ENCODE results near the gene DCC. TPM values are rescaled to one million over a fixed set of nuclear protein-coding genes. Genes with fewer than 3 reads are reported as not detected.

DCC gene
- not detected in 2 replicates for total RNA-seq
- total RNA-seq (2013) = under 0.01 TPM
- not detected in 2 replicates for polyA plus RNA-seq
- not detected in 2 replicates for polyA minus RNA-seq

- 8% methylated on average over 27 of the region's 27 CpGs for WGBS (ENCODE audit: insufficient coverage)
- Histone ChIP-seq H3K4me2 (replicated peaks; ENCODE audit: low read depth, low read length, poor library complexity, severe bottlenecking) (no peak within 1 kb of the TSS), H4K20me1 (ENCODE audit: control insufficient read depth, insufficient read depth, low read length, poor library complexity, severe bottlenecking) (no peaks in the 10 kb centered on the region), H3K9ac (ENCODE audit: low read length) (no peak within 1 kb of the TSS), H3K4me3 (ENCODE audit: control extremely low read depth in 1 of 5, extremely low read depth in 1 of 5, insufficient read depth in 1 of 5, low read depth in 2 of 5, low read length in 4 of 5) (no peak within 1 kb of the TSS), H3K79me2 (ENCODE audit: control insufficient read depth, insufficient read depth, low read length) (no peaks in the 10 kb centered on the region), H3K9me3 (ENCODE audit: control extremely low read depth in 1 of 3, control insufficient read depth in 2 of 3, insufficient read depth in 1 of 3, low read length in 2 of 3) (peaks cover 0 to 21% (median 0%) of the 10 kb centered on the region in 3 donors), H3K27me3 (replicated peaks in 1 of 4; ENCODE audit: control extremely low read depth in 1 of 4, control insufficient read depth in 3 of 4, insufficient read depth in 4 of 4, low read length in 3 of 4) (peaks cover 0 to 25% (median 11%) of the 10 kb centered on the region in 4 experiments), H2AFZ (ENCODE audit: insufficient read depth, low read depth, low read length, poor library complexity, severe bottlenecking) (no peak within 1 kb of the TSS), H3K36me3 (replicated peaks in 1 of 2; ENCODE audit: control extremely low read depth in 1 of 2, control insufficient read depth in 1 of 2, extremely low read depth in 1 of 2, insufficient read depth in 2 of 2, low read length in 1 of 2) (no peaks in the 10 kb centered on the region), H3K27ac (ENCODE audit: low read length in 2 of 2) (no peak within 1 kb of the TSS), H3K4me1 (ENCODE audit: control insufficient read depth in 2 of 2, insufficient read depth in 2 of 2, low read length in 2 of 2) (no peaks in the 10 kb centered on the region)
- Mint-ChIP-seq H3K27ac (no peak within 1 kb of the TSS), H3K4me1 (no peaks in the 10 kb centered on the region), H3K9me3 (ENCODE audit: insufficient read depth) (no peaks in the 10 kb centered on the region), H3K27me3 (peaks cover 45% of the 10 kb centered on the region), H3K4me3 (no peak within 1 kb of the TSS)
- intact Hi-C loops (cut with micrococcal nuclease) = no loop called here
- DNase-seq (no peak), ATAC-seq (ENCODE audit: low read depth) (no peak)
- POLR2A ChIA-PET = no interaction called here
- CTCF ChIA-PET = no interaction called here
- TF ChIP-seq EZH2 (IDR thresholded peaks at IDR 0.05; ENCODE audit: borderline replicate concordance, insufficient read depth, low read depth, low read length, poor library complexity, severe bottlenecking) (no peak), CTCF (IDR thresholded peaks at IDR 0.05) (no peak)
Measured at GRCh38 chr18:52339891-52340371, at the start of gene DCC. TSS of gene DCC (plus strand) at chr18:52340197. CDS start at chr18:52340788, 591 bp downstream.

- no peaks in the 10 kb centered on the region for H4K20me1 ChIP-seq (ENCODE audit: control insufficient read depth, insufficient read depth, low read length, poor library complexity, severe bottlenecking)
- H3K4me1 Mint-ChIP-seq = no peaks in the 10 kb centered on the region
- peaks cover 4% of the 10 kb centered on the region for H3K9me3 Mint-ChIP-seq (ENCODE audit: insufficient read depth)
- no peaks in the 10 kb centered on the region for H3K27me3 ChIP-seq (replicated peaks in 1 of 4; ENCODE audit: control extremely low read depth in 1 of 4, control insufficient read depth in 3 of 4, insufficient read depth in 4 of 4, low read length in 3 of 4)
- TF ChIP-seq EZH2 (IDR thresholded peaks at IDR 0.05; ENCODE audit: borderline replicate concordance, insufficient read depth, low read depth, low read length, poor library complexity, severe bottlenecking) (no peak), CTCF (IDR thresholded peaks at IDR 0.05) (no peak)
- WGBS (ENCODE audit: insufficient coverage) = 73% methylated on average over 2 of the region's 2 CpGs
- DNase-seq = no peak
- no peak overlapping the region for H3K4me3 Mint-ChIP-seq
- H3K4me1 ChIP-seq (ENCODE audit: control insufficient read depth in 2 of 2, insufficient read depth in 2 of 2, low read length in 2 of 2) = no peaks in the 10 kb centered on the region
- no peaks in the 10 kb centered on the region for H3K27me3 Mint-ChIP-seq
- no peak overlapping the region for H3K4me3 ChIP-seq (ENCODE audit: control extremely low read depth in 1 of 5, extremely low read depth in 1 of 5, insufficient read depth in 1 of 5, low read depth in 2 of 5, low read length in 4 of 5)
- intact Hi-C loops (cut with micrococcal nuclease) = no loop called here
- no peak overlapping the region for H3K27ac Mint-ChIP-seq
- ChIA-PET CTCF (no interaction called here), POLR2A (no interaction called here)
- H3K36me3 ChIP-seq (replicated peaks in 1 of 2; ENCODE audit: control extremely low read depth in 1 of 2, control insufficient read depth in 1 of 2, extremely low read depth in 1 of 2, insufficient read depth in 2 of 2, low read length in 1 of 2) = no peaks in the 10 kb centered on the region
- peaks cover 0 to 4% (median 1%) of the 10 kb centered on the region in 3 donors for H3K9me3 ChIP-seq (ENCODE audit: control extremely low read depth in 1 of 3, control insufficient read depth in 2 of 3, insufficient read depth in 1 of 3, low read length in 2 of 3)
- H2AFZ ChIP-seq (ENCODE audit: insufficient read depth, low read depth, low read length, poor library complexity, severe bottlenecking) = no peak overlapping the region
- no peak overlapping the region for H3K27ac ChIP-seq (ENCODE audit: low read length in 2 of 2)
- no peak overlapping the region for H3K9ac ChIP-seq (ENCODE audit: low read length)
- no peak overlapping the region for H3K4me2 ChIP-seq (replicated peaks; ENCODE audit: low read depth, low read length, poor library complexity, severe bottlenecking)
- no peak for ATAC-seq (ENCODE audit: low read depth)
- no peaks in the 10 kb centered on the region for H3K79me2 ChIP-seq (ENCODE audit: control insufficient read depth, insufficient read depth, low read length)
Measured at GRCh38 chr18:52310651-52311050, 29.3 kb upstream of the DCC start.

All from B cell (primary cell).